ENCODE results near the gene CARD19. TPM values are rescaled to one million over a fixed set of nuclear protein-coding genes. Genes with fewer than 3 reads are reported as not detected.

CARD19 gene
- total and polyA plus RNA-seq, 2 experiments from 2014 or later = 36.8 to 48.3 TPM

DNA sequence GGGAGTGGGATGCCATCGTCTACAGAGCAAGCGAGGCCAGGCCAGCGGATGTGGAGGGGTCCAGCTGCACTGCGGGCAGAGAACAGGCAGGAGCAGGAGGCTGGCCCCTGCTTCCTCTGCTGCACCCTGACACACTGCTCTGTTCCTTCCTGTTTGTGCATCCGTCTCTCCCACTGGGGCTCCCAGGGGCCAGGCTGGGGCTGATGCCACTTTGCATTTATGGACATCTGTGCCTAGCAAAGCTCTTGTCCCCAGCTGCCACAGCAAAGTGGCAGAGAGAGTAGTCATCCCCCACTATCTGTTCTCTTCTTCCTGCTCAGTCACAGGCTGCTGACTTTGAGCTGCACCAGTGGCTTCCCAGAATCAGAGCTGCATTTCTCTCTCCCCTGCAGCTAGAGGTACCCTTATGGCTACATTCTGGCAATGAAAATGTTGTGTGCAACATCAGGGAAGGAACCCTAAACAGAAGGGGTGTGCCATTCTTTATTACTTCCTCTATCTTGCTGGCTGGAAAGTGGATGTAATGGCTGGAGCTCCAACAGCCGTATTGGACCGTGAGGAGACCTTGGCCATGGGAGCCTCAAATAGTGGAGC, 42.3 kb downstream of the CARD19 start:
- H3K27me3 ChIP-seq (ENCODE audit: insufficient read depth) = peaks cover 9% of the 10 kb centered on the region
- H3K4me2 ChIP-seq = no peak overlapping the region

More for the DNA sequence above, 42.3 kb downstream of the CARD19 start:
- no peaks in the 10 kb centered on the region; the same call in 2 of the 3 replicates for H3K36me3 Mint-ChIP-seq (ENCODE audit: low read depth)
- peaks cover 8% of the 10 kb centered on the region; the same call in 2 of the 3 replicates for H3K4me1 Mint-ChIP-seq
- DNase-seq (ENCODE audit: low spot score) (no peak), ATAC-seq (no peak)
- no peaks in the 10 kb centered on the region for H3K36me3 ChIP-seq (ENCODE audit: insufficient read depth)
- no peaks in the 10 kb centered on the region for H4K20me1 ChIP-seq (replicated peaks; ENCODE audit: insufficient read depth)
- H3K9me3 Mint-ChIP-seq = no peaks in the 10 kb centered on the region
- H3K27me3 Mint-ChIP-seq (ENCODE audit: insufficient read depth, low read depth, poor library complexity) = peaks cover 16% of the 10 kb centered on the region
- H3K4me3 Mint-ChIP-seq = no peak overlapping the region
- H3K4me1 ChIP-seq (ENCODE audit: insufficient read depth) = peaks cover 2% of the 10 kb centered on the region
- no peaks in the 10 kb centered on the region for H3K79me2 ChIP-seq (replicated peaks; ENCODE audit: insufficient read depth)
- no peaks in the 10 kb centered on the region for H3F3A ChIP-seq (replicated peaks; ENCODE audit: low read depth)
- H3K27ac ChIP-seq (ENCODE audit: low read depth) = no peak overlapping the region
- no peak for TF ChIP-seq ZNF114 (CRISPR knock-in tag; IDR thresholded peaks at IDR 0.05)
- no peak for TF ChIP-seq EZH2 (IDR thresholded peaks at IDR 0.05; ENCODE audit: low read depth, unreplicated experiment)
- no peak for TF ChIP-seq ZNF462 (CRISPR knock-in tag; IDR thresholded peaks at IDR 0.05)
- no peak for TF ChIP-seq ZNF331 (CRISPR knock-in tag; IDR thresholded peaks at IDR 0.05; ENCODE audit: low read depth)
- TF ChIP-seq, protein P1, sequence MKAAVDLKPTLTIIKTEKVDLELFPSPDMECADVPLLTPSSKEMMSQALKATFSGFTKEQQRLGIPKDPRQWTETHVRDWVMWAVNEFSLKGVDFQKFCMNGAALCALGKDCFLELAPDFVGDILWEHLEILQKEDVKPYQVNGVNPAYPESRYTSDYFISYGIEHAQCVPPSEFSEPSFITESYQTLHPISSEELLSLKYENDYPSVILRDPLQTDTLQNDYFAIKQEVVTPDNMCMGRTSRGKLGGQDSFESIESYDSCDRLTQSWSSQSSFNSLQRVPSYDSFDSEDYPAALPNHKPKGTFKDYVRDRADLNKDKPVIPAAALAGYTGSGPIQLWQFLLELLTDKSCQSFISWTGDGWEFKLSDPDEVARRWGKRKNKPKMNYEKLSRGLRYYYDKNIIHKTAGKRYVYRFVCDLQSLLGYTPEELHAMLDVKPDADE (IDR thresholded peaks at IDR 0.05) = no peak
- TF ChIP-seq NANOG (IDR thresholded peaks at IDR 0.05; ENCODE audit: borderline replicate concordance) = no peak
- TF ChIP-seq STAT1 (IDR thresholded peaks at IDR 0.05; ENCODE audit: unreplicated experiment) = no peak
- TF ChIP-seq CREB1 (CRISPR knock-in tag; IDR thresholded peaks at IDR 0.05; ENCODE audit: low read depth) = no peak
- TF ChIP-seq JUNB (IDR thresholded peaks at IDR 0.05; ENCODE audit: unreplicated experiment) = no peak
- H3K9me2 ChIP-seq (ENCODE audit: insufficient read depth) = no peaks in the 10 kb centered on the region
- no peak overlapping the region for H3K4me3 ChIP-seq
- no peak overlapping the region for H2AFZ ChIP-seq
- H3K27ac Mint-ChIP-seq = no peak overlapping the region
